A549 (cell line): ENCODE data around the gene ARL3. TPM values are rescaled to one million over a fixed set of nuclear protein-coding genes. Genes with fewer than 3 reads are reported as not detected.

Source experiments
- ATAC-seq, 2 experiments: fragments of 200-7000 bp in 1 of 2; fragments of >200 bp in 1 of 2; cut with Nextera tagmentation in 1 of 2; cut with Tn5 transposase in 1 of 2; 3 replicates each; pipeline versions ENCODE4 v1.8.0 to v1.9.1; 2018 to 2020; ENCODE audit warnings: mild to moderate bottlenecking in 1 of 2, moderate library complexity in 1 of 2
- CTCF ChIA-PET: fragments of 300-600 bp; sonication (Branson Sonifier 250); formaldehyde crosslinking; extraction: SDS; loops from one replicate; lab custom pipeline; 2021; ENCODE audit warnings: antibody characterized with exemption, inconsistent platforms; lab: Yijun Ruan, JAX
- POLR2A ChIA-PET: fragments of 350-600 bp; formaldehyde crosslinking; extraction: SDS; loops from one replicate; lab custom pipeline; 2021; ENCODE audit warnings: antibody characterized with exemption, inconsistent platforms; lab: Yijun Ruan, JAX
- DNase-seq, 2 experiments: peaks; one replicate each; pipeline versions ENCODE4 v3.0.0 to v3.0.0-alpha.2; 2011 to 2016; ENCODE audit warnings: low read depth in 1 of 2, low spot score in 1 of 2
- FAIRE-seq: peaks from 2 replicates; lab custom pipeline; 2011; peaks lifted over from hg19 to GRCh38; lab: Jason Lieb, UNC
- H3K27ac ChIP-seq, 2 experiments: fragments of >200 bp; sonication (Bioruptor Twin); formaldehyde crosslinking; 3 replicates each; pipeline ENCODE4 v1.5.1; 2016 to 2017
- H3K4me1 ChIP-seq: fragments of >200 bp; sonication (Bioruptor Twin); formaldehyde crosslinking; 3 replicates; pipeline ENCODE4 v1.6.1; 2016
- H3K4me2 ChIP-seq: fragments of >200 bp; sonication (Bioruptor Twin); formaldehyde crosslinking; 3 replicates; pipeline ENCODE4 v1.6.1; 2016
- H3K4me3 ChIP-seq: fragments of >200 bp; sonication (Bioruptor Twin); formaldehyde crosslinking; 3 replicates; pipeline ENCODE4 v1.5.1; 2016
- H3K9me3 ChIP-seq: fragments of >200 bp; sonication (Bioruptor Twin); formaldehyde crosslinking; 3 replicates; pipeline ENCODE4 v1.6.1; 2016
- ATOH8 ChIP-seq: fragments of 250-450 bp; sonication (Bioruptor Pico); IDR thresholded peaks from 2 replicates; pipeline ENCODE4 v1.5.0; 2020; ENCODE audit warnings: low read depth, mild to moderate bottlenecking, moderate library complexity
- BHLHE40 ChIP-seq: IDR thresholded peaks from 2 replicates; pipeline ENCODE4 v1.6.1; 2012; ENCODE audit warnings: low read depth, low read length, inconsistent platforms
- CHD4 ChIP-seq: fragments of 200-600 bp; sonication (generic); IDR thresholded peaks from 2 replicates; pipeline ENCODE4 v1.6.1; 2016; ENCODE audit warnings: antibody characterized with exemption, mild to moderate bottlenecking, borderline replicate concordance
- CTCF ChIP-seq: fragments of >200 bp; sonication (Bioruptor Twin); formaldehyde crosslinking; IDR thresholded peaks from 3 replicates; pipeline ENCODE4 v1.5.1; 2016
- E2F6 ChIP-seq: IDR thresholded peaks from 2 replicates; pipeline ENCODE4 v1.6.1; 2012; ENCODE audit warnings: low read depth, borderline replicate concordance
- FOSB ChIP-seq: fragments of 250-450 bp; sonication (Bioruptor Pico); IDR thresholded peaks from 2 replicates; pipeline ENCODE4 v1.5.0; 2020; ENCODE audit warnings: mild to moderate bottlenecking, moderate library complexity
- FOSL2 ChIP-seq, 2 experiments: fragments of 450-650 bp in 1 of 2; fragments of >200 bp in 1 of 2; sonication (Bioruptor Twin) in 1 of 2; formaldehyde crosslinking; IDR thresholded peaks; 2 replicates each; pipeline versions ENCODE4 v1.5.0 to v1.6.1; 2016 to 2020; ENCODE audit warnings: mild to moderate bottlenecking in 1 of 2, moderate library complexity in 1 of 2
- HOXA7 ChIP-seq: fragments of 250-450 bp; sonication (Bioruptor Pico); IDR thresholded peaks from 2 replicates; pipeline ENCODE4 v1.5.0; 2020; ENCODE audit warnings: mild to moderate bottlenecking, moderate library complexity
- MAFK ChIP-seq: fragments of 450-650 bp; IDR thresholded peaks from 2 replicates; pipeline ENCODE4 v1.6.1; 2014; ENCODE audit not compliant: partially characterized antibody
- NFE2L2 ChIP-seq: fragments of 150-350 bp; conservative IDR thresholded peaks from 2 replicates; pipeline ENCODE4 v1.6.1; 2014; ENCODE audit warnings: low read length
- PBX3 ChIP-seq: IDR thresholded peaks from 2 replicates; pipeline ENCODE4 v1.6.1; 2012
- PHF8 ChIP-seq: fragments of 200-600 bp; sonication (generic); IDR thresholded peaks from 2 replicates; pipeline ENCODE4 v1.6.1; 2016; ENCODE audit warnings: low read depth, mild to moderate bottlenecking, antibody characterized with exemption, moderate library complexity, borderline replicate concordance
- SREBF2 ChIP-seq: fragments of 450-650 bp; IDR thresholded peaks from 2 replicates; pipeline ENCODE4 v1.6.1; 2014; ENCODE audit warnings: mild to moderate bottlenecking, moderate library complexity
- TFCP2L1 ChIP-seq: fragments of 250-450 bp; sonication (Bioruptor Pico); IDR thresholded peaks from 2 replicates; pipeline ENCODE4 v1.5.0; 2021; ENCODE audit warnings: mild to moderate bottlenecking
- ZSCAN20 ChIP-seq: fragments of 250-450 bp; sonication (Bioruptor Pico); IDR thresholded peaks from 2 replicates; pipeline ENCODE4 v1.8.0; 2022; ENCODE audit warnings: mild to moderate bottlenecking, moderate library complexity
- WGBS: methylation state at CpG from one replicate; pipeline ENCODE4 v1.1.6; 2017; ENCODE audit errors: missing lambda C conversion rate; 5-methylcytosine and 5-hydroxymethylcytosine counted together
- polyA plus RNA-seq, 4 experiments: library from polyadenylated mRNA; depleted of rRNA in 3 of 4; stranded (reverse); fragments of >200 nt; fragmentation: RNase III in 1 of 4; extraction: RNeasy Plus Mini Kit Qiagen cat#74134 plus additional on column Dnase treatment in 1 of 4; gene quantifications; 2 replicates in 3 of 4; 3 replicates in 1 of 4; pipeline ENCODE4 v1.2.3, GENCODE V29; 2011 to 2017
- TF ChIP-seq, protein P1 (sequence below): fragments of 200-600 bp; sonication (generic); IDR thresholded peaks from 2 replicates; pipeline ENCODE4 v1.6.1; 2016; ENCODE audit warnings: antibody characterized with exemption, mild to moderate bottlenecking, moderate library complexity

The ARL3 gene
- polyA plus RNA-seq, 2 of the 4 experiments (the other 2 are of a cell fraction): 20.2 to 21.3 TPM

GRCh38 chr10:102704915-102705314, 9.3 kb downstream of the ARL3 start (continued):
- TF ChIP-seq E2F6 (no peak), MAFK (no peak), BHLHE40 (no peak), CHD4 (no peak), FOSB (CRISPR knock-in tag) (no peak), FOSL2 (IDR thresholded peaks at IDR 0.05) (no peak), FOSL2 (CRISPR knock-in tag; IDR thresholded peaks at IDR 0.05) (no peak)

GRCh38 chr10:102702742-102703141, 11.5 kb downstream of the ARL3 start:
- no peaks in the 10 kb centered on the region for H3K9me3 ChIP-seq
- no peak overlapping the region for H3K4me2 ChIP-seq
- H3K4me1 ChIP-seq: peaks cover 20% of the 10 kb centered on the region
- TF ChIP-seq E2F6 (no peak), HOXA7 (CRISPR knock-in tag) (no peak), ATOH8 (no peak), SREBF2 (no peak), MAFK (no peak), NFE2L2 (no peak), ZSCAN20 (CRISPR knock-in tag) (no peak), PBX3 (no peak), TFCP2L1 (no peak), CTCF (no peak), PHF8 (no peak)
- TF ChIP-seq, protein P1, sequence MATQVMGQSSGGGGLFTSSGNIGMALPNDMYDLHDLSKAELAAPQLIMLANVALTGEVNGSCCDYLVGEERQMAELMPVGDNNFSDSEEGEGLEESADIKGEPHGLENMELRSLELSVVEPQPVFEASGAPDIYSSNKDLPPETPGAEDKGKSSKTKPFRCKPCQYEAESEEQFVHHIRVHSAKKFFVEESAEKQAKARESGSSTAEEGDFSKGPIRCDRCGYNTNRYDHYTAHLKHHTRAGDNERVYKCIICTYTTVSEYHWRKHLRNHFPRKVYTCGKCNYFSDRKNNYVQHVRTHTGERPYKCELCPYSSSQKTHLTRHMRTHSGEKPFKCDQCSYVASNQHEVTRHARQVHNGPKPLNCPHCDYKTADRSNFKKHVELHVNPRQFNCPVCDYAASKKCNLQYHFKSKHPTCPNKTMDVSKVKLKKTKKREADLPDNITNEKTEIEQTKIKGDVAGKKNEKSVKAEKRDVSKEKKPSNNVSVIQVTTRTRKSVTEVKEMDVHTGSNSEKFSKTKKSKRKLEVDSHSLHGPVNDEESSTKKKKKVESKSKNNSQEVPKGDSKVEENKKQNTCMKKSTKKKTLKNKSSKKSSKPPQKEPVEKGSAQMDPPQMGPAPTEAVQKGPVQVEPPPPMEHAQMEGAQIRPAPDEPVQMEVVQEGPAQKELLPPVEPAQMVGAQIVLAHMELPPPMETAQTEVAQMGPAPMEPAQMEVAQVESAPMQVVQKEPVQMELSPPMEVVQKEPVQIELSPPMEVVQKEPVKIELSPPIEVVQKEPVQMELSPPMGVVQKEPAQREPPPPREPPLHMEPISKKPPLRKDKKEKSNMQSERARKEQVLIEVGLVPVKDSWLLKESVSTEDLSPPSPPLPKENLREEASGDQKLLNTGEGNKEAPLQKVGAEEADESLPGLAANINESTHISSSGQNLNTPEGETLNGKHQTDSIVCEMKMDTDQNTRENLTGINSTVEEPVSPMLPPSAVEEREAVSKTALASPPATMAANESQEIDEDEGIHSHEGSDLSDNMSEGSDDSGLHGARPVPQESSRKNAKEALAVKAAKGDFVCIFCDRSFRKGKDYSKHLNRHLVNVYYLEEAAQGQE: no peak
- FAIRE-seq (no peak), DNase-seq (no peak), ATAC-seq (no peak)
- CTCF ChIA-PET: interaction anchor here (0.7 to 1.5 kb wide), 2 partner anchors 11 to 20 kb away, joined by 4 to 8 read pairs; partner anchors contain the start of genes ARL3 and SFXN2
- no peak overlapping the region for H3K4me3 ChIP-seq
- 76% methylated on average over 2 of the region's 2 CpGs for WGBS
- POLR2A ChIA-PET: no interaction called here
- no peak overlapping the region for H3K27ac ChIP-seq
